Stimulated activated CD8-positive, alpha-beta memory T cell treated with anti-CD3 and anti-CD28 coated beads, Interleukin-7, amount 100 ng/mL, for 1 hour (primary cell): ENCODE data around the gene SPATA46.
"Not testable (repeated sequence)": the region's sequence is repeated elsewhere in the genome, so short reads cannot be mapped to it uniquely, and the experiment has no call there.

Experiments
- DNase-seq, 2 donors: peaks; one replicate each; pipeline ENCODE4 v3.0.0-alpha.2; 2020; ENCODE audit warnings: low read depth in 2 of 2

The SPATA46 gene, protein sequence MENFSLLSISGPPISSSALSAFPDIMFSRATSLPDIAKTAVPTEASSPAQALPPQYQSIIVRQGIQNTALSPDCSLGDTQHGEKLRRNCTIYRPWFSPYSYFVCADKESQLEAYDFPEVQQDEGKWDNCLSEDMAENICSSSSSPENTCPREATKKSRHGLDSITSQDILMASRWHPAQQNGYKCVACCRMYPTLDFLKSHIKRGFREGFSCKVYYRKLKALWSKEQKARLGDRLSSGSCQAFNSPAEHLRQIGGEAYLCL

DNA sequence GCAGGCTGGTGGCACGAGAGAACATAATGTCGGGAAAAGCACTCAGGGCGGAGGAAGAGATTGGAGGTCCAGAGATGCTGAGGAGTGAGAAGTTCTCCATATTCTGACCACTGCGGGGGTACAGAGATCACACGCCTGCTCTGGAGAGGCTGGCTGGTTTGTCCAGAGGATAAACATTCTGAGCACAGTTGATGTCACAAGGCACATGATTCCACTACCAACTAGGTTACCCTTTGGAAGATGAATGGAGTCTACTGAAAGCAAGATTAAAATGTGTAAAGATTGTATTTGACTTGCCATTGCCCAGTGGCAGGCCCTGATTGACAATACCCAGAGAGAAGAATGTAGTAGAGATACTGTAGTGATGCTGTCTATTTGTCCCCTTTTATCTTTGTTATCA lies at the start of gene SPATA46:
SPATA46 (minus strand) TSS at position 164 of the 400 bp plus-strand sequence; CDS start at position 100, 64 bp downstream.
- DNase-seq = no peak

DNA sequence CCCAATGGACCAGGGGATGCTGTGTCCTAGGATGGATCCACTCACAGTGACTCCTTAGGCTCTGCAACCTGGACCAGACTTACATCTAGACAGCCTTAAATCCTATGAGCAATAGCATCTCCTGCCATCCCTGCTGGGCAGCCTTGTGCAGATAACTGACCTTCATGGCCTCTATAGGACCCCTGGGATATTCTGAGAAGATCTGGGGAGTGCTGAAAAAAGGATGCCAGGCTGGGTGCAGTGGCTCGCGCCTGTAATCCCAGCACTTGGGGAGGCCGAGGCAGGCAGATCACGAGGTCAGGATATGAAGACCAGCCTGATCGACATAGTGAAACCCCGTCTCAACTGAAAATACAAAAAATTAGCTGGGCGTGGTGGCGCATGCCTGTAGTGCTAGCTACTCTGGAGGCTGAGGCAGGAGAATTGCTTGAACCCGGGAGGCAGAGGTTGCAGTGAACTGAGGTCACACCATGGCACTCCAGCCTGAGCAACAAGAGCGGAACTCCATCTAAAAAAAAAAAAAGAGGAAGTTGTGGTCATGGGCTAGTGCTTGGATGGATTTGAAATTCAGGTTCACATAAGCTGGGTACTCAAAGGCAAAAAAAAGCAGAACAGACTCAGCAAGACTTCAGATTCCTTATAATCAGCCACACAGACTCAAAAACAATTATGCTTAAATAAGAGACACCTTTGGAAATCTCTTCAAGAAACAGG lies 46.2 kb upstream of the SPATA46 start:
- no peak for DNase-seq

GRCh38 chr1:162421258-162422164 lies 44.9 kb upstream of the SPATA46 start:
- DNase-seq = no peak

GRCh38 chr1:162420120-162420519 lies 43.5 kb upstream of the SPATA46 start:
- DNase-seq = no peak

- not testable (repeated sequence) for DNase-seq
These were observed 42.8 kb upstream of the SPATA46 start for GRCh38 chr1:162419450-162419931.

DNA sequence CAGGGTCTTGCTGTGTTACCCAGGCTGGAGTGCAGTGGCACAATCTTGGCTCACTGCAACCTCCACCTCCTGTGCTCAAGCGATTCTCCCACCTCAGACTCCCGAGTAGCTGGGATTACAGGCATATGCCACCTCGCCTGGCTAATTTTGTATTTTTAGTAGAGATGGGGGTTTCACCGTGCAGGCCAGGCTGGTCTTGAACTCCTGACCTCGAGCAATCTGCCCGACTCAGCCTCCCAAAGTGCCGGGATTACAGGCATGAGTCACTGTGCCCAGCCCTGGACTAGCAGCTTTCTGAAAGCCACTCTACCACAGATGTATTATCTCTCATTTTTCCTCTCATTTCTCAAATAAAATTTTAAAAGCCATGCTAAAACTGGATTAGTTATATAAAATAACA lies 41.9 kb upstream of the SPATA46 start:
- not testable (repeated sequence) for DNase-seq

GRCh38 chr1:162417650-162418049 lies 41.0 kb upstream of the SPATA46 start:
- no peak for DNase-seq

DNA sequence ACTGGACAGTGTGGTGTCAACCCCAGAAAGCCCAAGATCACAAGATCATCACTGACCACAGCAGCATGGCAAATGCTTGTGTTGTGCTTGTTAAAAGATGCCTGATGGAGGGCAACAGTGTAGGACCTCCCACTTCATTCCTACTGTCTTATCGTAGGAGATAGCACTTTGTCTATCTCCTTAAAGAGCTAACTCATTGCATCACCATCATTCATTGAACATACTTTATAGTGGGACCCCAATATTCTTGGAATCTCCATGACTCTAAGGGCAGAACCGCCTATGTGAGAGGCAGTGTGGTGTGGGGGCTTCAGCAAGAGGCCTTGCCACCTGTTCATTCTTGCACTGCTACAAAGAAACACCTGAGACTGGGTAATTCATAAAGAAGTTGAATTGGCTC lies 40.3 kb upstream of the SPATA46 start:
- no peak for DNase-seq

DNA sequence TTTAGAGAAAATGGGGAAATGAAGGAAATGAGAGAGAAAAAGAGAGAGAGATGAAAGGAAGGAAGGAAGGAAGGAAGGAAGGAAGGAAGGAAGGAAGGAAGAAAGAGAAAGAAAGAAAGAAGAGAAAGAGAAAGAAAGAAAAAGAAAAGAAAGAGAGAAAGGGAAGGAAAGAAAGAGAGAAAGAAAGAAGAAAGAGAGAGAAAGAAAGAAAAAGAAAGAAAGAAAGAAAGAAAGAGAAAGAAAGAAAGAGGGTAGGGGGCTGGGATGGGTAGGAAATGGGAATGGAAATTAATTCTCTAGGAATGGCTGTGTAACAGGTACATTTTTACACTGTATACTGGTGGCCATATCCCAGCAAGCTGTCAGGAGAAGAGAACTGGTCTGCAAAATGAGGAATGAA lies 39.6 kb upstream of the SPATA46 start:
- no peak for DNase-seq

GRCh38 chr1:162412002-162412401 lies 35.3 kb upstream of the SPATA46 start, which contains the start of gene SH2D1B:
Gene SH2D1B (minus strand): TSS chr1:162412136. CDS start chr1:162412016, 120 bp downstream.
- no peak for DNase-seq

DNA sequence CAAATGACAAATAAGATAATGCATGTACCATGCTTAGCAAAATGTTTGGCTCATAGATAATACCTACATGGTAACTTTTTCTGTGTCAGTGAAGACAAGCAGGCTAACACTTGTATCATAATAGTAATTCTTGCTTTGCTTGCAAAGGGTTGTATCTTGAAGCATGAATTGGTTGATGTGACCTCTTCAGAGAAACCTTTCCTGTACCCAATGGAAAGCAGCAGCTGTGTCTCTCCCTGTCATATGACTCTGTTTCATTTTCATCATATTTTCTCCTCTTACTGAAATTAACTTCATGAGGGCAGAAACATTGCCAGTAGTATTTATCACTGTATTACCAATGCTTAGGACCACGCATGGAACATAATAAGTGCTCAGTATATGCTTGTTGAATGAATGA lies 30.9 kb upstream of the SPATA46 start:
- DNase-seq = no peak

- DNase-seq = no peak
These were observed 30.2 kb upstream of the SPATA46 start for GRCh38 chr1:162406811-162407210.

DNA sequence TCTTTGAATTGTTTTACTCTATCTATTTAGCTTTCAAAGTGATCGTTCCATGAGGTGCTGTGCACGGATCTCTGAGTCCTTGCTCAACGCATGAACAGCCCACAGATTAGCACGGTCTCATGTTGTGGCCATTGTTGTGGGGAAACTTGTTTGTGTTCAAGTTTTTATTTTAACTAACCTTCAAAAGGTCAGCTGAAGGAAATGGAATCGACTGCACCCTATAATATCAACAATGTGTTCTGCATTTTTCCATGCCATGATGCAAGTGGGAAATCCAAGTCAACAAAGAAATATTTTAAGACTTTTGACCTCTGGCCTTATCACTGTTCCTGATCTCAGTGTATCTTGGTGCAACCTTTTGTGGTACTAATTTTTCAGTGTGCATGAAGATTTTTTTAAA lies 29.1 kb upstream of the SPATA46 start:
- no peak for DNase-seq

GRCh38 chr1:162404550-162405160 lies 28.0 kb upstream of the SPATA46 start:
- no peak for DNase-seq

- DNase-seq = no peak
These were observed 24.2 kb upstream of the SPATA46 start for GRCh38 chr1:162400790-162401355.

- no peak for DNase-seq
These were observed 22.4 kb upstream of the SPATA46 start for GRCh38 chr1:162398999-162399580.

- DNase-seq = no peak
These were observed 21.4 kb upstream of the SPATA46 start for GRCh38 chr1:162397943-162398560.

DNA sequence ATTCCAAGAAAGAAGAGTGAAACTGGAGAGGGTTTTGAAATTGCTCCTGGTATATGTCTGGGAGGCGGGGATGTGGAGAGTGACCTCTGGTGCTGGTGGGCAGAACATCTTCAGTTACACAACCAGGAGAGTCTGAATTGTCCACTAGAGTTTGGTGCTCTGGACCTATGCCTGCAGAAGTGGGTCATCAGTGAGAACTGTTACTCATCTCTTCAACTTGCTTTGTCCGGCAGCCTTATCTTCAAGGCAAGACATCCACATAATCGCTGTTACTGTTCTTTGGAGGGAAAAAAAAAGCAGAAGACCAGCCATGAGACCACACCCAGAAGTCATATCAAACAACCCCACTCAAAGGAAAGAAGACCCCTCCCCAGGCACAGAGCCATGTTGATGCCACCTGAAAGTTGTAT lies 20.4 kb upstream of the SPATA46 start:
- no peak for DNase-seq

DNA sequence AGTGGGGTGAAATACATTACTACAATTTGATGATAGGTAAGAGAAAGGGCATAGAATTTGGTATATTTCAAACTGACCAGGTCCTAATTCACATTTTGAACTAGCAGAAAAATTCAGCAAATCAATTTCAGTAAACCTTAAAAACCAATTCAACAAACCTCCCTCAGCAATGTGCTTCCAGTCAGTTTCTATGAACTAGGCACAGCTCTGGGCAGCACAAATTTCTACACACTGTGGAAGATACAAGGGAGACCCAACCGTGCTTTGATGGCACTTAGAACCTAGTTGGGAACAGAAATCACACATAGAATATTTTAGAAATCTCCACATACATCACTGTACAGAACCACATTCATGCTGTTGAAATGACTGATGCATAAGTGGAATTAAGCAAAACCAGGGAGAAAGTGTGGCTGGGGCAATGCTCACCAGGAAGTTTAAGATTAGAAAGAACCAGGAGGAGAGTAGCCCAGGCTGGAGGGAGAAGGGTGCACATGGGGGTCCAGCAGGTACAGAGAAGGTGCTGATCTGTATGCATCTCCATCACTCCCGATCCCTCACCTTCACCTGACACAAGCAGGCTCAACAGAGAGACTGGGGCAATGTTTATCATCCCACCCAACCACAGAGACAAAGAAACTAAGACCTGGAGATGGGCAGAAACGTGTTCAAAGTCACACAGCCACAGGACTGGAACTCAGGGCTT lies 19.7 kb upstream of the SPATA46 start:
- DNase-seq = no peak
